Inflammatory macrophage treated with lipopolysaccharide for 1 hour (primary cell): ENCODE data around the gene MEIG1.
"Not testable (repeated sequence)": the region's sequence is repeated elsewhere in the genome, so short reads cannot be mapped to it uniquely, and the experiment has no call there.

ENCODE experiments used
- DNase-seq, 2 donors: peaks; one replicate each; pipeline ENCODE4 v3.0.0-alpha.2; 2020 to 2022

The MEIG1 gene

GRCh38 chr10:14958872-14959220, 342 bp upstream of the MEIG1 start:
- no peak for DNase-seq

GRCh38 chr10:14967897-14968296, 8.7 kb downstream of the MEIG1 start:
- no peak for DNase-seq

GRCh38 chr10:14971867-14972448, 12.8 kb downstream of the MEIG1 start:
- DNase-seq = peak; percentile 8 to 30

- not testable (repeated sequence) for DNase-seq
Measured at GRCh38 chr10:14974153-14974998, 15.2 kb downstream of the MEIG1 start.

GRCh38 chr10:14975672-14976273, 16.6 kb downstream of the MEIG1 start:
- no peak for DNase-seq

GRCh38 chr10:14982744-14983143, 23.6 kb downstream of the MEIG1 start:
- DNase-seq = no peak

GRCh38 chr10:14989552-14989951, 30.4 kb downstream of the MEIG1 start:
- DNase-seq = not testable (repeated sequence)

GRCh38 chr10:14991035-14991749, 32.0 kb downstream of the MEIG1 start:
- DNase-seq = peak; percentile 3 to 25

GRCh38 chr10:14992336-14992735, 33.1 kb downstream of the MEIG1 start:
- not testable (repeated sequence) for DNase-seq

GRCh38 chr10:14993500-14994455, 34.6 kb downstream of the MEIG1 start:
- DNase-seq = not testable (repeated sequence)

- DNase-seq = no peak
Measured at GRCh38 chr10:14995964-14996565, 36.9 kb downstream of the MEIG1 start.

GRCh38 chr10:15013530-15013929, 54.3 kb downstream of the MEIG1 start:
- not testable (repeated sequence) for DNase-seq

GRCh38 chr10:15015451-15015850, 56.3 kb downstream of the MEIG1 start:
- no peak for DNase-seq

GRCh38 chr10:15020966-15021365, 61.8 kb downstream of the MEIG1 start:
- DNase-seq = peak; percentile 19 to 29
